Measurements from ENCODE around the gene KIFAP3. TPM values are rescaled to one million over a fixed set of nuclear protein-coding genes. Genes with fewer than 3 reads are reported as not detected.

KIFAP3 gene
- total RNA-seq, 1 donor from 2014 or later: 35.1 TPM

- Mint-ChIP-seq H3K36me3 (ENCODE audit: unreplicated experiment) (peaks cover 50% of the 10 kb centered on the region), H3K27ac (ENCODE audit: unreplicated experiment) (no peak overlapping the region), H3K27me3 (ENCODE audit: unreplicated experiment) (no peaks in the 10 kb centered on the region), H3K4me3 (ENCODE audit: unreplicated experiment) (no peak overlapping the region), H3K9me3 (ENCODE audit: unreplicated experiment) (peaks cover 18% of the 10 kb centered on the region), H3K4me1 (ENCODE audit: unreplicated experiment) (peaks cover 26% of the 10 kb centered on the region)
- TF ChIP-seq CTCF (IDR thresholded peaks at IDR 0.05): no peak
- DNase-seq (ENCODE audit: extremely low spot score, unreplicated experiment): no peak
Observed at GRCh38 chr1:170030212-170030611, 44.3 kb downstream of the KIFAP3 start.

GRCh38 chr1:170027760-170028159, 46.7 kb downstream of the KIFAP3 start:
- Mint-ChIP-seq H3K36me3 (ENCODE audit: unreplicated experiment) (peaks cover 47% of the 10 kb centered on the region), H3K27ac (ENCODE audit: unreplicated experiment) (no peak overlapping the region), H3K4me1 (ENCODE audit: unreplicated experiment) (peaks cover 23% of the 10 kb centered on the region), H3K9me3 (ENCODE audit: unreplicated experiment) (peaks cover 18% of the 10 kb centered on the region), H3K4me3 (ENCODE audit: unreplicated experiment) (no peak overlapping the region), H3K27me3 (ENCODE audit: unreplicated experiment) (no peaks in the 10 kb centered on the region)
- TF ChIP-seq CTCF (IDR thresholded peaks at IDR 0.05): no peak
- DNase-seq (ENCODE audit: extremely low spot score, unreplicated experiment): no peak

- TF ChIP-seq CTCF (IDR thresholded peaks at IDR 0.05): no peak
- DNase-seq (ENCODE audit: extremely low spot score, unreplicated experiment): no peak
- H3K4me3 Mint-ChIP-seq (ENCODE audit: unreplicated experiment): no peak overlapping the region
- no peak overlapping the region for H3K27ac Mint-ChIP-seq (ENCODE audit: unreplicated experiment)
- H3K36me3 Mint-ChIP-seq (ENCODE audit: unreplicated experiment): peaks cover 36% of the 10 kb centered on the region
- H3K27me3 Mint-ChIP-seq (ENCODE audit: unreplicated experiment): no peaks in the 10 kb centered on the region
- H3K9me3 Mint-ChIP-seq (ENCODE audit: unreplicated experiment): peaks cover 17% of the 10 kb centered on the region
- no peaks in the 10 kb centered on the region for H3K4me1 Mint-ChIP-seq (ENCODE audit: unreplicated experiment)
Observed at GRCh38 chr1:170020859-170021258, 53.6 kb downstream of the KIFAP3 start.

GRCh38 chr1:170017478-170017877, 57.0 kb downstream of the KIFAP3 start:
- H3K9me3 Mint-ChIP-seq (ENCODE audit: unreplicated experiment): peaks cover 15% of the 10 kb centered on the region
- TF ChIP-seq CTCF (IDR thresholded peaks at IDR 0.05): no peak
- no peaks in the 10 kb centered on the region for H3K4me1 Mint-ChIP-seq (ENCODE audit: unreplicated experiment)
- H3K4me3 Mint-ChIP-seq (ENCODE audit: unreplicated experiment): no peak overlapping the region
- peaks cover 38% of the 10 kb centered on the region for H3K36me3 Mint-ChIP-seq (ENCODE audit: unreplicated experiment)
- no peaks in the 10 kb centered on the region for H3K27me3 Mint-ChIP-seq (ENCODE audit: unreplicated experiment)
- no peak for DNase-seq (ENCODE audit: extremely low spot score, unreplicated experiment)
- no peak overlapping the region for H3K27ac Mint-ChIP-seq (ENCODE audit: unreplicated experiment)

- no peaks in the 10 kb centered on the region for H3K27me3 Mint-ChIP-seq (ENCODE audit: unreplicated experiment)
- DNase-seq (ENCODE audit: extremely low spot score, unreplicated experiment): no peak
- no peak overlapping the region for H3K4me3 Mint-ChIP-seq (ENCODE audit: unreplicated experiment)
- H3K9me3 Mint-ChIP-seq (ENCODE audit: unreplicated experiment): peaks cover 4% of the 10 kb centered on the region
- TF ChIP-seq CTCF (IDR thresholded peaks at IDR 0.05): no peak
- peaks cover 27% of the 10 kb centered on the region for H3K36me3 Mint-ChIP-seq (ENCODE audit: unreplicated experiment)
- no peak overlapping the region for H3K27ac Mint-ChIP-seq (ENCODE audit: unreplicated experiment)
- peaks cover 13% of the 10 kb centered on the region for H3K4me1 Mint-ChIP-seq (ENCODE audit: unreplicated experiment)
Observed at GRCh38 chr1:170012920-170013319, 61.6 kb downstream of the KIFAP3 start.
